Stimulated activated CD4-positive, alpha-beta T cell treated with anti-CD3 and anti-CD28 coated beads, Interleukin-1b, Interleukin-23, amount 100 ng/mL, for 24 hours (primary cell): Measurements from ENCODE around the gene ALKBH1.

ENCODE experiments used
- DNase-seq, 4 experiments: peaks; one replicate each; pipeline ENCODE4 v3.0.0-alpha.2; 2020; ENCODE audit warnings: low read depth in 4 of 4, low spot score in 1 of 4

ALKBH1 gene

GRCh38 chr14:77625360-77625759 is 82.5 kb downstream of the ALKBH1 start:
- DNase-seq: no peak

- no peak for DNase-seq
Measured at GRCh38 chr14:77623201-77623600, 84.6 kb downstream of the ALKBH1 start.
